NCI-H524 treated with DMSO at 0.1 percent for 48 hours (cell line): ENCODE measurements around the gene PCSK1N.

Source experiments
- DNase-seq: peaks from one replicate; lab custom pipeline; 2025; lab: John Stamatoyannopoulos, UW

PCSK1N gene

GRCh38 chrX:48789366-48790220 lies 45.8 kb downstream of the PCSK1N start:
- no peak for DNase-seq

DNA sequence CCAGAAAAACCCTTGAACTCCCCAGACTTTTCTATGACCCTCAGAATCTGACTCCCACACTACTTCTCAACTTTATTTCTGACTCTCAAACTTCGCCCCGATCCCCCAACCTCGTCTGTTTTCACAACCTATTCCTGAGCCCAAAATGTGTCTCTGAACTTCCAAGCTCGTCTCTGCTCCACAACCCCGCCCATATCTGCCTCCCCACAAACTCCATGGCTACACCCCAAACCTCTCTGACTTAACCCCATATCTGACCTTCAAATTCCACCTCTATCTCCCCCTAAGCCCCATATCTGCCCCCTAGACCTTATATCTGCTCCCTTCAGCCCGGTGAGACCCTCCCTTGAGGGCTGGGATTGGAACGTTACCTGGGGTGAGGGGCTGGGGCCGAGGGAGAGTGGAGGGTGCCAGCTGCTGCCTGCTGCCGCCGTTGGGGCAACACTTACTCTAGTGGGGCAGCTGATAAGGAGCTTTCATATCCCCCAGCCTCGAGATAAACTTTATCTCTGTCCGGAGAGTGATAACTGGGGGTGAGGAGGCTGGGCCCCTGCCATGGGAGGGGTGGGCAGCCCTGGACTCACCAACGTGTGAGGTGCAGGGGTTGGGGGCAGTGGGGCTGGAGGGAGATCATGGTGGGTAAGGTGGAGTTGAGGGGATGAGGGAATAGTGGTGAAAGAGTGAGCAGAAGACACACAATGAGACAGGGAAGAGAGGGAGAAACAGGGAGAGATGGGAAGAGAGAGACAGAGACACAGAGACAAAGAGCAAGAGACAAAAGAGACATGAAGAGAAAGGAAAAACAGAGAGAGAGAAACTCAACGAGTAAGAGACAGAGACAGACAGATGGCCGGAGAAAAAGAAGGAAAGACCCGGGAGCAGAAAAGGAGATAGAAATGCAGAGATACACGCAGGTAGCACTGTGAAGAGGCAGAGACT lies 47.6 kb downstream of the PCSK1N start:
- DNase-seq: no peak

GRCh38 chrX:48786825-48787504 lies 48.4 kb downstream of the PCSK1N start:
- DNase-seq: no peak

DNA sequence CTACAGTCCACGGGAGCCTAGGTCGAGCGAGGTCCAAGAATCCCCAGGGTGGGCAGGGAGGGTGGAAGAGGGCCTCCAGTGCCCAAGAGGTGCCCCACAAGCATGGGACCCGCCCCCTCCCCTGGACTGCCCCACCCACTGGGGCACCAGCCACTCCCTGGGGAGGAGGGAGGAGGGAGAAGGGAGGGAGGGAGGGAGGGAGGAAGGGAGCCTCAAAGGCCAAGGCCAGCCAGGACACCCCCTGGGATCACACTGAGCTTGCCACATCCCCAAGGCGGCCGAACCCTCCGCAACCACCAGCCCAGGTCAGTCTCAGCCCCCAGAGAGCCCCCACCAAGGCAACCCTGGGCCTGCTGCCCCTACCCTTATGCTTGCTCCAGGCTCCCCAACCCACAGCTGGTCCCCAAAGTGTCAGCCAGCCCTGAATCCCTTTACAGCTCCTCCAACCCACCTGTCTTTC lies 49.0 kb downstream of the PCSK1N start, which contains the start of gene GATA1:
GATA1 (plus strand) TSS at position 250 of the 460 bp plus-strand sequence. CDS start 4,520 bp downstream, outside the sequence.
- no peak for DNase-seq

DNA sequence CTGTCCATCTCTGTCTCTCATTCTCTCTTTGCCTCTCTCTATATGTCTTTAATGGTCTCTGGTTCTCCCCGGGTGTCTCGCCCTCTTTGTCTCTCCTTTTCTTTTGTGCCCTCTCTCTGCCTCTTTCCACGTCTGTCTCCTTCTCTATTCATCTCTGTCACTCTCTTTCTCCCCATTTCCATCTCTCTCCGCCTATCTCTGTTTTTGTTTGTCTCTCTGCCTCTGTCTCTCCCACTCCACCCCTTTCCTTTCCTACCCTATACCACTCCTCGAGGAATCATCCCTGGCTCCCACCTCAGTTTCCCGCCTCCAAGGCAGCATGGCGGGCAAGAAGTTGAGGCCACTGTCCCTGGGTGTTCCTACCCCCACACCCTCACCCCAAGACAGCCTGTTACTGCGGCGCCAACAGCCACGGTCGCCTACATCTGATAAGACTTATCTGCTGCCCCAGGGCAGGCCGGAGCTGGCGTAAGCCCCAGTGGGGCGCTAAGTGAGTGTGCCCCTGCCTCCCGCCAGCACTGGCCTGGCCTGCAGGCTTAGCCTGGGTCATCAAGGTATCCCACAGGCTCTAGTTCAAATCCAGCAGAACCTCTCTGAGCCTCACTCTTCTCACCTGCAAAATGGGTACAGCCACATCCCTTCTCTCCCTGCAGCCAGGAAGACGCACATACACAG lies 49.7 kb downstream of the PCSK1N start:
- no peak for DNase-seq

DNA sequence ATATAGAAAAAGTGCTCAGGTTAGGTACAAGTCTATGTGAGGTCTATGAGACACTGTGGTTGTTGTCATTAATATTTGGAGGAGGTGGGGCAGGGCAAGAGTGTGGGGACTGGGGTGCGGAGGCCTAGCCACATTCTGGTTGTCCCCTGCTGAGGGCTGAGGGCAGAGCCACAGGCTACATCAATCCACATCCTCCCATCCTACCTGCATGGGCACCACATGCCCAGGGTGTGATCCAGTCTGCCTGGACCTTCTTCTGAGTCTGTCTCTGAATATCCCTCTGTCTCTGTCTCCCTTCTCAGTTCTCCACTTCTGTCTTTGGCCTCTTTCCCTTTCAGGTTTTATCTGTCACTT lies 50.2 kb downstream of the PCSK1N start:
- DNase-seq: no peak

DNA sequence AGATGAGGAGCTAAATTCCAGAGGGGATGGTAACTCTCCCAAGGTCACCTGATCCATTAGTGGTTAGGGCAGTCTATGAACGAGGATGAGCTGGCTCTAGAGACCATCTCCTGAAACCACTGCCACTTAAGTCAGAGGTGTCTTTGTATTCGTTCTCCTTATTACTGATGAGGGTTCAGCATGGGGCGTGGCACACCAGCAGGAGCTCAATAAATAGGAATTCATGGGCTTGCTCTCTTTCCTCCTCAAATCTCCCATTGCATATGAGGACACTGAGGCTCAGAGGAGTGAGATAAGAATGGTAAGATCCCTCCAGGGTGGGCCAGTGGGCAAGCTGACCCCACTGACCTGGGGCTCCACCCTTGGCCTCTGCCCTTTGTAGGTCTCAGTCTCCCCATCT lies 50.7 kb downstream of the PCSK1N start:
- DNase-seq: no peak

DNA sequence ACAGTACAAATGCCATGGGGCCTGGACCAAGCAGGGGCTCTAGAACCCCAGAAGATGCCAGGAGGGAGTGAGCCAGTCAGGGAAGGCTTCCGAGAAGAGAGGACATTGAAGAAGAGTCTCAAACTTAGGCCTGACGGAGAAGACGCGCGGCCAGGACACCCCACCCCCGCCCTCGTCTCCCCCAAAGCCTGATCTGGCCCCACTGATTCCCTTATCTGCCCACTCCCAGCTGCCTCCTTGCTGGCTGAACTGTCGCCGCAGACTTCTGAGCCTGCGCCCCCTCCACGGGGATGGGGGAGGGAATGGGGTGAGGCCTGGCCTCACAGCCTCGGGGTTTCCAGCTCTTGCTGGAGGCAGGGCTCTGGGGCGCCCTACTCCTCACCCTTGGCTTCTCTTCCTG lies 52.6 kb downstream of the PCSK1N start:
- no peak for DNase-seq

DNA sequence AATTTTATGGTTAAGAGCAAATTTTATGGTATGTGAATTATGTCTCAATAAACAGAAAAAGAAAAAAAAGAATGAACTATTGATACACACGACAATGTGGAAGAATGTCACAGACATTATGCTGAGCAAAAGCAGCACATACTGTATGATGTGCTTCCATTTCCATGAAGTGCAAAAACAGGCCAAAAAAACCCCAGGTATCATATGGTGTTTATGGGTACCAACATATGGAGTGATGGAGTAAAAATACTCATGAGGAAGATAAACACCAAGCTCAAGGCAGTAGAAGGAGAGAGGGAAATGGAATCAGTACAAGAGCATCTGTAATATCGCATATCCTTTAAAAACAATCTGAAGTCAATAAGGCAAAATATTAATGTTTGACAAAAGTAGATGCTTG lies 53.2 kb downstream of the PCSK1N start:
- no peak for DNase-seq

DNA sequence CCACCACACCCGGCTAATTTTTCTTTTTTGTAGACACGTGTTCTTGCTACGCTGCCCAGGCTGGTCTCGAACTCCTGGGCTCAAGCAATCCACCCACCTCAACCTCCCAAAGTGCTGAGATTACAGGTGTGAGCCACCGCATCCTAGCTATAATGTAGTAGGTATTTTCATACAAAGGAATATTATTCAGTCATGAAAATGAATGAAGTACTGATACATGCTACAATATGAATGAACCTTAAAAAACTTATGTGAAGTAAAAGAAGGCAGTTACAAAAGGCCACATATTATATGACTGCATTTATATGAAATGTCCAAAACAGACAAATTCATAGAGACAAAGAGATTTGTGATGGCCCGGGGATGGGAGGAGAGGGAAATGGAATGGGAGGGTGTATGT lies 53.7 kb downstream of the PCSK1N start:
- no peak for DNase-seq
